ENCODE data around the gene CEP57.
"Not testable (repeated sequence)": the region's sequence is repeated elsewhere in the genome, so short reads cannot be mapped to it uniquely, and the experiment has no call there.

CEP57 gene

GRCh38 chr11:95863486-95864140 lies 73.3 kb downstream of the CEP57 start:
- no peak for DNase-seq

- no peak for DNase-seq
Measured at GRCh38 chr11:95867105-95867504, 76.8 kb downstream of the CEP57 start.

- not testable (repeated sequence) for DNase-seq
Measured at GRCh38 chr11:95870877-95871276, 80.6 kb downstream of the CEP57 start.

GRCh38 chr11:95877291-95877690 lies 87.0 kb downstream of the CEP57 start:
- no peak for DNase-seq

All from stimulated activated CD4-positive, alpha-beta T cell treated with anti-CD3 and anti-CD28 coated beads, Interleukin-1b, Interleukin-23, amount 100 ng/mL, for 48 hours (primary cell).